Rectal smooth muscle tissue (tissue), 1 donor: ENCODE measurements around the gene LRRC63.
"Not testable (repeated sequence)": the region's sequence is repeated elsewhere in the genome, so short reads cannot be mapped to it uniquely, and the experiment has no call there.

ENCODE experiments used
- H3K27ac ChIP-seq: one replicate; pipeline ENCODE4 v1.7.0; 2013; ENCODE audit warnings: low read depth, low read length, inconsistent platforms
- H3K27me3 ChIP-seq: one replicate; pipeline ENCODE4 v1.7.0; 2013; ENCODE audit warnings: low read length; ENCODE audit not compliant: control insufficient read depth, insufficient read depth
- H3K36me3 ChIP-seq: one replicate; pipeline ENCODE4 v1.7.0; 2013; ENCODE audit warnings: low read length; ENCODE audit not compliant: control insufficient read depth, insufficient read depth
- H3K4me1 ChIP-seq: one replicate; pipeline ENCODE4 v1.7.0; 2013; ENCODE audit warnings: low read length; ENCODE audit not compliant: control insufficient read depth, insufficient read depth
- H3K4me3 ChIP-seq: one replicate; pipeline ENCODE4 v1.7.0; 2013; ENCODE audit warnings: low read length
- H3K9ac ChIP-seq: one replicate; pipeline ENCODE4 v1.7.0; 2013; ENCODE audit warnings: low read length

LRRC63 gene, protein sequence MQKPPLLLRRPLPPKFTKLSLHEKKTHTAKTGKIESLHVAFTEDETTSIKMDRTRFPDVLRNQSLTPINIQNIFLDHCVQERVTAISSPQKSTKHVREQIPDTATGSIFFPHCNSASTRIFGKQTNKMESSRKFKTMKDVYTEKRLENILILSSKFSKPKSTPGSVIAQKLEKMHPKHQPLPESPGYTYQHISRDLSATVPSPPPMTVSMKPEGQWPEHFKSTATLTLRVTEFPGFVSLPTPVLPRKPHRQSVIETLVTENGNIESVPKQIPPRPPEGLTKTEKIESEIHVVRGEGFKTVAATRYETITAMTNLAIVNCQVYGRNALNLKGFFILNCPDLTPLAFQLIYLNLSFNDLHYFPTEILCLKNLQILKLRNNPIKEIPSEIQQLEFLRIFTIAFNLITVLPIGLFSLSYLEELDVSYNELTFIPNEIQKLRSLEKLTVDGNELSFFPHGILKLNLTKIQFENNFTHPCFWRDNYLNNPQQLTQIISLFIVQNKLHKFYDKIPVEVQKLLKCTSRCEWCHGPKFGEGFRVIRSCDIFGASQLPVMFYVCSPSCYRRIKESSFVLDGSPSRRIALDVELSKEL

DNA sequence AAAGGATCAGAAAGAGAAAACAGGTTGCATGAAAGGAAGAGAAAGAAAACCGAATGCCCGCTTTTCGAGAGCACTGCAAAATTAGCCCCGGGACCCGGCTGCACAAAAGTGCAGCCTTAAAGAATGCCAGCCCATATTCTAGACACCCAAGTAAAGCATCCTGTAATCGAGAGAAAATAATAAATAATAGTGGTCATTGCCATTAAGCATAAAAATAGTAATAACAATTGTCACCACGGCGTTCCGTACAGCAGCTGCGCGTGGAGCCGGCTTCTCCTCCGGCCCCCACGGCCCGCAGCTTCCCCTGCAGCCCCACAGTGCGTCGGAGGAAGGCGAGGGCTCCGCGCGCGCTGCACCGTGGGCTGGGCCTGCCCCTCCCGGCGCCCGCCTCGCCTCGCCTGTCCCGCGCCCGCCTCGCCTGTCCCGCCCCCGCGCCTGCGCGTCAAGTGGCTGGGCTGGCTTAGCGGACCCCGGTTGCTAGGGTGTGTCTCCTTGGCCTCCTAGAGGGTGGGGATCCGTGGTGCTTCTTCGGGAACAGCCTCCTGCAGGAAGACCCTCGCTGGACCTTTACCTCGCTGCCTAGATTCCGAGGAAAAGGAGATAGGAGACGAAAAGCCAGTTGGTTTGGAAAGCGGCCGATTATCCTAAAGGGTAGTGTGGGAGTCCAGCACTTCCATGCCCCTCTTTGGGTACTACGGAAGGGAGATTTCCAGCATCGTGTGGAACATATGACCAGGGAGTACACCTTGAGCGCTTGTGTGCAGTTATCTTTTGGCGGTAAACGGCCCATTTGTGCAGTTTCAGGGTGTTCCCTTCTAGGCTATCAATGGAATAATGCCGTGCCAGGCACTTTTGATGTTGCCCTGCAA is at the start of gene LRRC63:
Gene LRRC63 (plus strand): TSS at position 446 of the 869 bp plus-strand sequence. CDS start 1,107 bp downstream, outside the sequence.
- peak within 1 kb of the TSS; percentile 17 for H3K9ac ChIP-seq
- peak within 1 kb of the TSS; percentile 47 for H3K4me3 ChIP-seq
- H3K27ac ChIP-seq, result no peak within 1 kb of the TSS
- no peaks in the 10 kb centered on the region for H3K4me1 ChIP-seq
- no peaks in the 10 kb centered on the region for H3K27me3 ChIP-seq
- no peaks in the 10 kb centered on the region for H3K36me3 ChIP-seq

DNA sequence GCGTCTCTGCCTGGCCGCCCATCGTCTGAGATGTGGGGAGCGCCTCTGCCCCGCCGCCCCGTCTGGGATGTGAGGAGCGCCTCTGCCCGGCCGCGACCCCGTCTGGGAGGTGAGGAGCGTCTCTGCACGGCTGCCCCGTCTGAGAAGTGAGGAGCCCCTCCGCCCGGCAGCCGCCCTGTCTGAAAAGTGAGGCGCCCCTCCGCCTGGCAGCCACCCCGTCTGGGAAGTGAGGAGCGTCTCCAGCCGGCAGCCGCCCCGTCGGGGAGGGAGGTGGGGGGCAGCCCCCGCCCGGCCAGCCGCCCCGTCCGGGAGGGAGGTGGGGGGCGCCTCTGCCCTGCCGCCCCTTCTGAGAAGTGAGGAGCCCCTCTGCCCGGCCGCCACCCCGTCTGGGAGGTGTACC is 49.0 kb upstream of the LRRC63 start:
- not testable (repeated sequence) for H3K4me1 ChIP-seq, H3K27ac ChIP-seq, H3K4me3 ChIP-seq, H3K9ac ChIP-seq, H3K27me3 ChIP-seq, H3K36me3 ChIP-seq

DNA sequence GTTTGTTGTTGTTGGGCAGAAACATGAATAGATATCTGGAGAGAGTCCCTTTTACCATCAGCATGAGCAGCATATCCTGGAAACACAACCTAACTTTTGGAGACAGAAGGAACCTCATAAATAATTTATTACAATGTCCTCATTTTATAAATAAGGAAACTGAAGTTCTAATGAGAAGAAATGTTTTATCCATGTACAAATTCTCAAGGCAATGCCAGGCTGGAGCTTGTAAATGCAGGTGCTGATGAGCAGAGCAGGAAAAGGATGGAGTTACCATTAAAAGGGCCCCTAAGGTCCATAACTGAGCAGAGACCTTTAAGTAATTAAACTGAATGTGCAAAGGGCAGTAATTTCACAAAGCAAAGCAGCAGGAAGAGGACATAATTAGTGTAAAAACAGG is 47.1 kb upstream of the LRRC63 start:
- H3K4me1 ChIP-seq, result no peaks in the 10 kb centered on the region
- no peaks in the 10 kb centered on the region for H3K27me3 ChIP-seq
- no peaks in the 10 kb centered on the region for H3K36me3 ChIP-seq
- no peak overlapping the region for H3K9ac ChIP-seq
- H3K4me3 ChIP-seq, result no peak overlapping the region
- no peak overlapping the region for H3K27ac ChIP-seq

DNA sequence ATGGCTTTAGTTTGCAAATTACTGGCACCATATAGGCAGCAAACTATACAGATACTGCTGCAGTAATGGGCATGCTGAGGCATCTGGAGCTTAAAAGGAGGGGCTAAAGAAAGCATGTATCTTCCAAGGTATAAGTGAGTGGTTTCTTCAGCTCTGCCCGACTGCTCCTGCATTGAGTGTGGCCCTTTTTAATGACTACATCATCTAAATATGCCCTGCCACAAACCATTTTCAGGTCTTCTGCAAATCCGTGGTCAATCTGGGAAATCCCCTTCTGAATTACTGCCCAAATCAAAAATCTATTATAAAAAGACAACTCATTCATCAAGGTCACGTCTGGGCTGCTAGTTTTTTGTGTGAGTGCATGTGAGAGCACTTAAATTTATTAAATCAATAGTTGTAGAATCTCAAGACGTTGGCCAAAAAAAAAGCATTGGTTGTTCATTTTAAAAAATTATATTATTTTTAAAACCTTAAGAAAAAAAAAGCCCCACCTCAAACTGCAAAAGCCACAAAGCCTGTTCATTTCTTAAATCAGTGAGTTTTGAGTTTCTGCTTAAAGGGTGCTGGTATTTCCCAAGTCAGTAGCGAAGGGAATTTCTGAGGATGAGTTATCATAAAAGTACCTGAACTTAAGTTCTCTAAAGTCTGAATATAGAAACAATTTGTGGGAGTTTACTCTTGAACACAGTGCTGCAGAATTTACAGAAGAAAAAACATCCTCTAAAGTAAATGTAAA is 46.1 kb upstream of the LRRC63 start:
- Histone ChIP-seq H3K27me3 (no peaks in the 10 kb centered on the region), H3K4me3 (no peak overlapping the region), H3K9ac (no peak overlapping the region), H3K4me1 (no peaks in the 10 kb centered on the region), H3K27ac (no peak overlapping the region), H3K36me3 (no peaks in the 10 kb centered on the region)

DNA sequence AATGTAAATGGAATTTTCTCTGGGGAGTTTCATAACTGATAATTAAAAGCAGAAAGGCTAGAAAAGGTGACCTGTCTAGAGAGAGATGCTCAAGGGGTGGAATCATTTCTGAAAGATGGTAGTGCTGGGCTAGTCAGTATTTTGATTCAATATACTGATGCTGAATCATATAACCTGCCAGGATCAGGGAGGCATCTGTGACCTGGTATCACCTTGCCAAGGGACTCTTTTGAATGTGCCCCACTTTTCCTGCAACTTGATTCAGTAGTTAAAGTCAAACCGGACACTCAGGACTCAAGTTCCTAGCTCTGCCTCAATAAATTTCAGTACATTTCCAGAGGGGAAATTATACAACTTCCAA is 45.5 kb upstream of the LRRC63 start:
- Histone ChIP-seq H3K36me3 (no peaks in the 10 kb centered on the region), H3K4me3 (no peak overlapping the region), H3K27me3 (no peaks in the 10 kb centered on the region), H3K4me1 (no peaks in the 10 kb centered on the region), H3K27ac (no peak overlapping the region), H3K9ac (no peak overlapping the region)

DNA sequence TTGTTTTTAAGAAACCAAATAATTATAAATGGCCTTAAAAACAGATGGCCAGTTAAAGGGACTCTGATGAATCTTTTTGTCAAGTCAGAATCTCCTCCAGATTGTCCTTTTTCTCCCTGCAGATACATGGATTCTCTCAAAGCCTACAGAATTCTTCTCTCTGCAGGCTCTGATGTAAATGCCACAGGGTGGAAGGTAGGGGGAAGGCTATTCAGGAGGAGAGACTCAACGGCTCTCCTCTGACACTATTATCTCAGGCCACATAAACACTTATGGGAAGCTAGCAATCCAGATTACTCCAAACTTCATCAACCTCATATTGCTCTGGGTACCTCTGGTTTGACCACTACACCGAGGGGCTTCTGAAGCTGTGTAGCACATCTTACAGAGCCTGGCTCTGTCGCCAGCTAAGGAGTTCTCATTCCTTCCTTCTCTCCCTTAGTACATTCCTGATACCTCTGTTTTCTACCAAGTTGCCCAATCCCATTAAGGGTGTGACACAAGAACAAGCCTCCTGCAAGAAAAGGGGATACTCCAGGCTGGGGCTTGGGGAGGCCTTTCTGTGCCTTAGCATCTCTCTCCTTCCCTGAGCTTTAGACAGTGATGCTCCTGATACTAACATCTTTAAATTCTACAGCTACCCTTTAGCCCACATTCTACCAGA is 44.6 kb upstream of the LRRC63 start:
- Histone ChIP-seq H3K4me3 (no peak overlapping the region), H3K9ac (no peak overlapping the region), H3K27ac (no peak overlapping the region), H3K36me3 (no peaks in the 10 kb centered on the region), H3K4me1 (no peaks in the 10 kb centered on the region), H3K27me3 (no peaks in the 10 kb centered on the region)

DNA sequence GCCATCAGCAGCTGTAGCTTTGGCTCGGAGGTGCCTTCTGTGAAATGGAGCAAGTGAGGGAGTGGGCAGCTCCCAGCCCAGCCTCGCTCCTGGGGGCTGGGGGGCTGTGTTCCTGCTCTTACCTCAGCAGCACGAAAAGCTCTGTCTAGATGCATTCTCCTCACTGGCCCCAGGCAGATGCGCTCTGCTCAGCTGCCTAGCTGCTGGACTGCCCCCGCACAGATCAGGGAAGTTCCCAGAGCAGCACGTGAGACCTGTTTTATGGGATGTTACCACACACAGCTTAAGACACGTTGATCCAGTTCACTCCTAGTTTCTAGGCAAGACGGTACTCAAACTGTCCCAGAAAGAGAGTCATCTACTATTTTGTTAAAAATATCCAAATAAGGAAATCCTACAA is 43.4 kb upstream of the LRRC63 start:
- no peak overlapping the region for H3K4me3 ChIP-seq

DNA sequence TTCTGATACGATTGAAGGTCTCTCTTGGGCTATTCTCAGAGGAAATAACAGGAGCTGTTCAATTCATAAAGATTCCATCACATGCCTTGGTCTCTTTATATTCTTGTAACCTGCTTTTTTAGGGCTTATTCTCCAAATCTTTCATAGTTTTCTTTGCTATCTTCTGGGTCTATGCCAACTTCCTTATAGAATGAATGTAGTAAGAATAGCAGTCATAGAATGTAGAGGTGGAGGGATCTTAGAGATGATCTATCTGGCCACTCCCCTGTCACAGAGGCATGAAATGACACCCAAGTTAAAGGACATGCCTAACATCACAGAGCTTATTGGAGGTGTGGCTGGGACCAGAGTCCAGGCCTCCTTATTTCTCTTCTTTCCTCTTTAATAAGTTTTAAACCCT is 42.9 kb upstream of the LRRC63 start:
- H3K27ac ChIP-seq, result no peak overlapping the region
- H3K27me3 ChIP-seq, result no peaks in the 10 kb centered on the region
- H3K9ac ChIP-seq, result no peak overlapping the region
- H3K4me1 ChIP-seq, result no peaks in the 10 kb centered on the region
- no peak overlapping the region for H3K4me3 ChIP-seq
- no peaks in the 10 kb centered on the region for H3K36me3 ChIP-seq

More for the DNA sequence above, 43.4 kb upstream of the LRRC63 start:
- Histone ChIP-seq H3K27me3 (no peaks in the 10 kb centered on the region), H3K4me1 (no peaks in the 10 kb centered on the region), H3K27ac (no peak overlapping the region), H3K9ac (no peak overlapping the region), H3K36me3 (no peaks in the 10 kb centered on the region)

DNA sequence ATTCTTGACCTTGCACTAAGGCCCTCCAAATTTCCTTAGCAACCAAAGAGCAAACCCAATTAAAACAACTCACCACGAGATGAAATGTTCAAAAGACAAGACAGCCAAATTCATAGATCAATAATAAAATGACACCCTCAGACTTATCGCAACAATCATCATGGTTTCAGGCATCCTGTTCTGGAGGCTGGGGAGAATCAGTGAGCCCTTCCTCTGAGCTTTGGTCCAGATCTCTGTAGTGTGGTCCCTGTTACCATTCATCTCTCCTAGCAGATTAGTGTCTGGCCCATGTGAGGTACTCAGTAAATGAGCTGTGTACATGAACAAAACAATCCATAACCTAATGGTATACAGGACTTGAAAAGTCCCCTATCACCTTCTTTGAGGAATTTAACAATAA is 42.0 kb upstream of the LRRC63 start:
- Histone ChIP-seq H3K27me3 (no peaks in the 10 kb centered on the region), H3K27ac (no peak overlapping the region), H3K4me3 (no peak overlapping the region), H3K9ac (no peak overlapping the region), H3K36me3 (no peaks in the 10 kb centered on the region), H3K4me1 (no peaks in the 10 kb centered on the region)

DNA sequence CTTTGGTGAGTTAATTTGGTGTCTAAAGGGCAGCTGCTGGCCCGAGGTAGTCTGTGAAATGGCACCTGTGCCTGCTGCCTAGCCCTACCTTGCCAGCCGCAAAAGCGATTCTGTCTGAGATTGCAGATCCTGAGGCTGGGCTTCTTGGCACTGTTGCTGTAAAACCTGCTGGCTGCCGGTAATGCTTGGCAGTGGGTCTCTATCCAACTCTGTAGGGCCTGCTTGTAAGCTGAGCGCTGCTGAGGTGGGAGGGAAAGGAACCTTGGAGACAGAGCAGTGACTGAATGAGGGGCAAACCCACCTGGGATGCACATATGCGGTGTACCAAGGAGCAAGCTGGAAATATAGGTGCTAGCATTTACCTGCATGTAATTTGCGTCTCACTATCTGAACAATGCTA is 41.5 kb upstream of the LRRC63 start:
- Histone ChIP-seq H3K9ac (no peak overlapping the region), H3K36me3 (no peaks in the 10 kb centered on the region), H3K4me3 (no peak overlapping the region), H3K27ac (no peak overlapping the region), H3K27me3 (no peaks in the 10 kb centered on the region), H3K4me1 (no peaks in the 10 kb centered on the region)

DNA sequence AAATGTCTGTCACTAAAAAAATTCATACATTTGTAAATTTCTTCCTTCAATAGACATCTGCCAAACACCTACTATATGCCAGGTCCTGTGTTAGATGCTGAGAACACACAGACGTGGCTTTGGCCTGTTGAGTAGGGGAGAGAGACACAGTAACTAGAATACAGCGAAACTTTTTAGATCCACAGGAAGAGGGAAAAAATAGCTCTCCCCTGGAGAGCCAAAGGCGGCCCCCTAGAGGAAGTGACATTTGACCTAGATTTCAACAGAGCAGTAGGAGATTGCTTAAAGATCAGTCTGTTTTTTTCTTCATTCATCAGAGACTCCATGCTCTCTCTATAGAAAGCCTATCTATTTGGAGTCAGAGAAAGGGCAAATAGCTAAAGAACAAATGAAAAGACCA is 41.0 kb upstream of the LRRC63 start:
- Histone ChIP-seq H3K27ac (no peak overlapping the region), H3K27me3 (no peaks in the 10 kb centered on the region), H3K4me3 (no peak overlapping the region), H3K36me3 (no peaks in the 10 kb centered on the region), H3K4me1 (no peaks in the 10 kb centered on the region), H3K9ac (no peak overlapping the region)

DNA sequence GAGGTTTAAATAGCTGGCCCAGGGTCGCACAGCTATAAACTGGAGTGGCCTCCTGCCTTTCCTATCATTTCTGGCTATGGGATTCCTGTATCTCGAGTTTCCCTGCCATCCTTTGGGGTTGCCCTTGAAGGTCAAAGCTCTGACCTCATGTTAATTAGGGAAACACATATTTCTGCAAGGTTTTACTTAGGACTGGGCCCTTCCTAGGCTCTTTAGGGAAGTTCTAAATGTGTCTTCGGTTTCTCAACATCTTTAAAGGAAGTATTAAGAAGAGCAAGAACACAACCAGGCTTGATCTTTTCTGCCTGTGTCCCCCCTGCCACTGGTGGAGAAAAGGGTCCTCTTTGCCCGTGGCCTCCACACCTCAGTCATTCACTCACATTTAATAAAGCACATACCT is 40.5 kb upstream of the LRRC63 start:
- Histone ChIP-seq H3K4me1 (no peaks in the 10 kb centered on the region), H3K4me3 (no peak overlapping the region), H3K36me3 (no peaks in the 10 kb centered on the region), H3K27me3 (no peaks in the 10 kb centered on the region), H3K9ac (no peak overlapping the region), H3K27ac (no peak overlapping the region)
